Mesenchymal stem cell (in vitro differentiated cells and primary cell): Measurements from ENCODE around the gene RASGRP4.

Source experiments
- DNase-seq: peaks from one replicate; pipeline ENCODE4 v3.0.0-alpha.2; 2013
- H2AFZ ChIP-seq: one replicate; pipeline ENCODE4 v1.6.1; 2013; ENCODE audit warnings: low read depth, mild to moderate bottlenecking, control low read depth, inconsistent platforms, low read length, moderate library complexity
- H2AK5ac ChIP-seq: 2 replicates; pipeline ENCODE4 v1.6.1; 2013; ENCODE audit warnings: low read length, moderate library complexity, mild to moderate bottlenecking, inconsistent platforms; ENCODE audit not compliant: severe bottlenecking
- H2BK120ac ChIP-seq: one replicate; pipeline ENCODE4 v1.6.1; 2013; ENCODE audit warnings: low read depth, mild to moderate bottlenecking, inconsistent platforms, low read length, moderate library complexity
- H2BK12ac ChIP-seq, 2 experiments: one replicate each; pipeline ENCODE4 v1.6.1; 2013; ENCODE audit warnings: inconsistent platforms in 2 of 2, low read length in 2 of 2, mild to moderate bottlenecking in 2 of 2, moderate library complexity in 2 of 2, control low read depth in 1 of 2
- H2BK15ac ChIP-seq: one replicate; pipeline ENCODE4 v1.6.1; 2013; ENCODE audit warnings: mild to moderate bottlenecking, low read depth, inconsistent platforms; ENCODE audit not compliant: poor library complexity, severe bottlenecking
- H2BK5ac ChIP-seq: 2 replicates; pipeline ENCODE4 v1.6.1; 2013; ENCODE audit warnings: low read depth, mild to moderate bottlenecking, low read length, control low read depth, inconsistent platforms; ENCODE audit not compliant: poor library complexity, severe bottlenecking
- H3K14ac ChIP-seq, 2 experiments: one replicate each; pipeline ENCODE4 v1.6.1; 2013; ENCODE audit warnings: inconsistent platforms in 2 of 2, low read length in 2 of 2, control low read depth in 1 of 2, mild to moderate bottlenecking in 1 of 2, moderate library complexity in 1 of 2
- H3K18ac ChIP-seq, 2 experiments: one replicate each; pipeline ENCODE4 v1.6.1; 2013; ENCODE audit warnings: inconsistent platforms in 2 of 2, low read length in 2 of 2, control low read depth in 1 of 2, low read depth in 1 of 2, mild to moderate bottlenecking in 1 of 2
- H3K23ac ChIP-seq, 2 experiments: one replicate each; pipeline ENCODE4 v1.6.1; 2013; ENCODE audit warnings: inconsistent platforms in 2 of 2, low read length in 2 of 2, mild to moderate bottlenecking in 2 of 2, moderate library complexity in 2 of 2, control low read depth in 1 of 2
- H3K27ac ChIP-seq: 2 replicates; pipeline ENCODE4 v1.5.1; 2013; ENCODE audit warnings: mild to moderate bottlenecking, moderate library complexity, low read length, control low read depth, inconsistent platforms; ENCODE audit not compliant: poor library complexity, severe bottlenecking
- H3K27me3 ChIP-seq, 2 experiments: 2 replicates each; pipeline versions ENCODE4 v1.6.1 to v1.7.0; 2013; ENCODE audit warnings: low read length in 2 of 2, mild to moderate bottlenecking in 2 of 2, moderate library complexity in 2 of 2, control low read depth in 1 of 2, inconsistent platforms in 1 of 2; ENCODE audit not compliant: control insufficient read depth in 1 of 2, insufficient read depth in 1 of 2
- H3K36me3 ChIP-seq, 2 experiments: 2 replicates each; pipeline versions ENCODE4 v1.6.1 to v1.7.0; 2013; ENCODE audit warnings: low read length in 2 of 2, control low read depth in 1 of 2, inconsistent platforms in 1 of 2, low read depth in 1 of 2, mild to moderate bottlenecking in 1 of 2; ENCODE audit not compliant: insufficient read depth in 2 of 2, control insufficient read depth in 1 of 2
- H3K4ac ChIP-seq, 2 experiments: one replicate each; pipeline ENCODE4 v1.6.1; 2013; ENCODE audit warnings: inconsistent platforms in 2 of 2, low read length in 2 of 2, mild to moderate bottlenecking in 2 of 2, moderate library complexity in 2 of 2, control low read depth in 1 of 2, low read depth in 1 of 2
- H3K4me1 ChIP-seq: 2 replicates; pipeline ENCODE4 v1.6.1; 2013; ENCODE audit warnings: low read depth, low read length, control low read depth; ENCODE audit not compliant: control insufficient read depth, insufficient read depth
- H3K4me2 ChIP-seq: 2 replicates; pipeline ENCODE4 v1.6.1; 2013; ENCODE audit warnings: low read length, mild to moderate bottlenecking, inconsistent platforms; ENCODE audit not compliant: poor library complexity, severe bottlenecking
- H3K4me3 ChIP-seq, 2 experiments: 2 replicates each; pipeline versions ENCODE4 v1.5.1 to v1.7.0; 2013; ENCODE audit warnings: low read length in 2 of 2, mild to moderate bottlenecking in 2 of 2, control low read depth in 1 of 2, low read depth in 1 of 2; ENCODE audit not compliant: insufficient read depth in 1 of 2
- H3K79me1 ChIP-seq: replicated peaks from 2 replicates; pipeline ENCODE4 v1.6.1; 2013; ENCODE audit warnings: mild to moderate bottlenecking, control low read depth, low read length, inconsistent platforms; ENCODE audit not compliant: poor library complexity, severe bottlenecking
- H3K9ac ChIP-seq: 2 replicates; pipeline ENCODE4 v1.7.0; 2013; ENCODE audit warnings: mild to moderate bottlenecking, low read length, moderate library complexity
- H3K9me3 ChIP-seq: 2 replicates; pipeline ENCODE4 v1.7.0; 2013; ENCODE audit warnings: mild to moderate bottlenecking, low read length; ENCODE audit not compliant: control insufficient read depth
- H4K8ac ChIP-seq: one replicate; pipeline ENCODE4 v1.6.1; 2013; ENCODE audit warnings: inconsistent platforms, mild to moderate bottlenecking, low read length, moderate library complexity
- H4K91ac ChIP-seq: one replicate; pipeline ENCODE4 v1.6.1; 2013; ENCODE audit warnings: mild to moderate bottlenecking, low read length, inconsistent platforms
- WGBS: methylation state at CpG from one replicate; pipeline ENCODE4 v1.1.7; 2013; ENCODE audit warnings: mixed read lengths; 5-methylcytosine and 5-hydroxymethylcytosine counted together

RASGRP4 gene

DNA sequence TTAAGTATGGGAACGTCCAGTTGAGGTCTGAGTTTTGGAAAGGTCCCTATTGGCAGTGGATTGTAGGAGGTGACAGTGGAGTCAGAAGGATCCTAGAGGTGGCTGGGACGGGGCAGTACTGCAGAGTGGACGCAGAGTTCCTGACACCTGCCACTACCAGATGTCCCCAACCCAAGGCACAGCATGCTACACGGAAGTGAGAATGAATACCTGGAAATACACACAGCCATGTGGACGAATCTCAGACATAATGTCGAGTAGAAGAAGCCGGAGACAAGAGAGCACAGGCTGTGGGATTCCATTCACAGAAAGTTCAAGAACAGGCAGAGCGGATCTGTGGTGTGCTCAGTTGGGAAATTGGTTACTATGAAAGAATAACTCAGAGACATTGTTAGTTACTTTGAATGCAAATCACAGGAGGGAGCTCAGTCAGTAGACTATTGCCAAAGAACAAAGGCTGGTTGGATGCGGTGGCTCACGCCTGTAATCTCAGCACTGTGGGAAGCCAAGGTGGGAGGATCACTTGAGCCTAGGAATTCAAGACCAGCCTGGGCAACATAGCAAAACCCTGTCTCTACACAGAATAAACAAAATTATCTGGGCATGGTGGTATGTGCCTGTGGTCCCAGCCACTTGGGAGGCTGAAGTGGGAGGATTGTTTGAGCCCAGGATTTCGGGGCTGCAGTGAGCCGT lies 44.9 kb upstream of the RASGRP4 start:
- no peak overlapping the region for H3K4me2 ChIP-seq
- no peak overlapping the region for H2BK15ac ChIP-seq
- H3K18ac ChIP-seq, result no peak overlapping the region
- peak overlapping the region; percentile 68 for H4K91ac ChIP-seq
- WGBS, result 82% methylated on average over 12 of the region's 12 CpGs
- no peak overlapping the region for H2BK5ac ChIP-seq
- H3K14ac ChIP-seq, result no peak overlapping the region
- no peak overlapping the region for H2AK5ac ChIP-seq
- H3K9me3 ChIP-seq, result peaks cover 7% of the 10 kb centered on the region
- peaks cover 2% of the 10 kb centered on the region for H3K4me1 ChIP-seq
- no peak overlapping the region for H2AFZ ChIP-seq
- no peak overlapping the region for H3K9ac ChIP-seq
- H3K27ac ChIP-seq, result no peak overlapping the region
- no peaks in the 10 kb centered on the region for H3K36me3 ChIP-seq
- no peak overlapping the region for H3K23ac ChIP-seq
- H3K79me1 ChIP-seq, result no peaks in the 10 kb centered on the region
- no peak overlapping the region for H3K4me3 ChIP-seq
- H4K8ac ChIP-seq, result no peak overlapping the region
- H2BK12ac ChIP-seq, result no peak overlapping the region
- no peak for DNase-seq
- no peak overlapping the region for H3K4ac ChIP-seq
- no peak overlapping the region for H2BK120ac ChIP-seq
- H3K27me3 ChIP-seq, result peaks cover 11 to 19% of the 10 kb centered on the region in 2 experiments

DNA sequence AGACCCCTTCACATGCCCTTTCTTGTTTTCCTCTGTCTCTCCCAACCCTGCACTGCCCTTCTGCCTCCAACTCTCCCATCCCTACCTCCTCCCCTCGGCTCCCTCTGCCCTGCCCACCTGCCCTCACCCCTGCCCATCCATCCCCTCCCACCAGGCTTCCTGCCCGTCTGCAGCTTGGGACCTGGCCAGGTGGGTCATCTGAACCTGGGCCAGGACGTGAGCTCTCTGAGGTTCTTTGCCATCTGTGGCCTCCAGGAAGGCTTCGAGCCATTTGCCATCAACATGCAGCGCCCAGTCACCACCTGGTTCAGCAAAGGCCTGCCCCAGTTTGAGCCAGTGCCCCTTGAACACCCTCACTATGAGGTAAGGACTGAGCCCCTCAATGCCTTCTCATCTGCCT lies 43.1 kb upstream of the RASGRP4 start:
- Histone ChIP-seq H2BK15ac (no peak overlapping the region), H2AK5ac (no peak overlapping the region), H3K4me2 (no peak overlapping the region), H3K27ac (no peak overlapping the region), H3K27me3 (peaks cover 9 to 11% of the 10 kb centered on the region in 2 experiments), H3K23ac (no peak overlapping the region), H3K4me1 (peaks cover 2% of the 10 kb centered on the region), H4K91ac (no peak overlapping the region), H2BK120ac (no peak overlapping the region), H3K36me3 (no peaks in the 10 kb centered on the region), H3K14ac (no peak overlapping the region), H3K9me3 (peaks cover 7% of the 10 kb centered on the region), H2BK5ac (no peak overlapping the region), H3K4me3 (no peak overlapping the region), H4K8ac (no peak overlapping the region), H2AFZ (no peak overlapping the region), H3K4ac (no peak overlapping the region), H3K9ac (no peak overlapping the region), H2BK12ac (no peak overlapping the region), H3K18ac (no peak overlapping the region), H3K79me1 (no peaks in the 10 kb centered on the region)
- DNase-seq, result no peak
- 55% methylated on average over 5 of the region's 5 CpGs for WGBS

DNA sequence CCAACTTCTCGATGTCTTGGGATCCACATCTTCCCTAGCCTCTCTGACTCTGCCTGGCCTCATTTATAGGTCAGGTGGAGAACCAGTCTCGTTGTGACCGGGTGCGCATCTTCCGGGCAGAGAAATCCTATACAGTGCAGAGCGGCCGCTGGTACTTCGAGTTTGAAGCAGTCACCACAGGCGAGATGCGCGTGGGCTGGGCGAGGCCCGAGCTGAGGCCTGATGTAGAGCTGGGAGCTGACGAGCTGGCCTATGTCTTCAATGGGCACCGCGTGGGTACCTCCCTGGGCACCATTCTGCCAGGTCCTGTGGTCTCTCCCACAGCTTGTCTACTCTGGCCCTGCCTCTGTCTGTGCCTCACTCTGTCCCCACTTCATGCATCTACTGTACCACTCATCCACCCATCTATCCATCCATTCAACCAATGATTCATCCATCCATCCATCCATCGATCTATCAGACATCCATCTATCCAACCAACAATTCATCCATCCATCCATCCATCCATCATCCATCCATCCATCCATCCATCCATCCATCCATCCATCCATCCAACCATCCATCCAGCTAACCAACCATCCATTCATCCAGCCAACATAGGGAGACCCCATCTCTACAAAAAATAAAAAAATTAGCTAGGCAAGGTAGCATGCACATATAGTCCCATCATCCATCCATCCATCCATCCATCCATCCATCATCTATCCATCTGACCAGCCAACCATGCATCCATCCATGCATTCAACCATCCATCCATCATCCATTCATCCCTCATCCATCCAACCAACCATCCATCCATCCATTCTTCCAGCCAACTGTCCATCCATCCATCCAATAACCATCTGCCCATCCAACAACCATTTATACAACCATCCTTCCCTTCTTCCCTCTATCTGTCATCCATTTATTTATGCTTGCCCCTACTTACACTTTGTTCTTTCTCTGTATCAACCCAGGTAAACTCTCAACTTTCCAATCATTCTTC lies 41.8 kb upstream of the RASGRP4 start:
- Histone ChIP-seq H2BK120ac (no peak overlapping the region), H3K14ac (no peak overlapping the region), H3K27ac (no peak overlapping the region), H4K8ac (no peak overlapping the region), H3K4me1 (no peaks in the 10 kb centered on the region), H4K91ac (no peak overlapping the region), H3K79me1 (no peaks in the 10 kb centered on the region), H2BK15ac (no peak overlapping the region), H3K4me3 (no peak overlapping the region), H2AFZ (no peak overlapping the region), H2AK5ac (no peak overlapping the region), H3K9me3 (peaks cover 7% of the 10 kb centered on the region), H2BK5ac (no peak overlapping the region), H3K4ac (no peak overlapping the region), H3K23ac (no peak overlapping the region), H3K18ac (no peak overlapping the region), H3K36me3 (no peaks in the 10 kb centered on the region), H3K27me3 (peaks cover 9 to 11% of the 10 kb centered on the region in 2 experiments), H3K4me2 (no peak overlapping the region), H2BK12ac (no peak overlapping the region), H3K9ac (no peak overlapping the region)
- DNase-seq, result no peak
- WGBS, result 82% methylated on average over 17 of the region's 17 CpGs

DNA sequence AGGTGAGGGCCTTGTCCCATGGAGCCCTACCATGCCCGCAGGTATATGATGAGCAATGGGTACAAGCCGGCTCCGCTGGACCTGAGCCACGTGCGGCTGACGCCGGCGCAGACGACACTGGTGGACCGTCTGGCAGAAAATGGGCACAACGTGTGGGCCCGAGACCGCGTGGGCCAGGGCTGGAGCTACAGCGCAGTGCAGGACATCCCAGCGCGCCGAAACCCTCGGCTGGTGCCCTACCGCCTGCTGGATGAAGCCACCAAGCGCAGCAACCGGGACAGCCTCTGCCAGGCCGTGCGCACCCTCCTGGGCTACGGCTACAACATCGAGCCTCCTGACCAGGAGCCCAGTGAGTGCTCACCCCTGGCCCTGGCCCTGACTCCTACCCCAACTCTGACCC lies 40.0 kb upstream of the RASGRP4 start:
- no peak for DNase-seq
- H4K8ac ChIP-seq, result no peak overlapping the region

More for the DNA sequence above, 40.0 kb upstream of the RASGRP4 start:
- no peak overlapping the region for H3K4me3 ChIP-seq
- no peak overlapping the region for H2BK15ac ChIP-seq
- no peak overlapping the region for H3K9ac ChIP-seq
- no peak overlapping the region for H3K23ac ChIP-seq
- no peak overlapping the region for H2AFZ ChIP-seq
- no peaks in the 10 kb centered on the region for H3K79me1 ChIP-seq
- H2AK5ac ChIP-seq, result no peak overlapping the region
- no peak overlapping the region for H3K14ac ChIP-seq
- H2BK120ac ChIP-seq, result no peak overlapping the region
- no peak overlapping the region for H3K4ac ChIP-seq
- H2BK5ac ChIP-seq, result no peak overlapping the region
- H3K18ac ChIP-seq, result no peak overlapping the region
- H3K4me1 ChIP-seq, result no peaks in the 10 kb centered on the region
- H4K91ac ChIP-seq, result no peak overlapping the region
- no peaks in the 10 kb centered on the region for H3K36me3 ChIP-seq
- H3K27ac ChIP-seq, result no peak overlapping the region
- peaks cover 7% of the 10 kb centered on the region for H3K9me3 ChIP-seq
- no peak overlapping the region for H2BK12ac ChIP-seq
- 94% methylated on average over 26 of the region's 26 CpGs for WGBS
- no peak overlapping the region for H3K4me2 ChIP-seq
- peaks cover 6 to 8% of the 10 kb centered on the region in 2 experiments for H3K27me3 ChIP-seq
